Lower lobe of right lung (tissue), 2 donors: ENCODE results near the gene FAM83B. TPM values are rescaled to one million over a fixed set of nuclear protein-coding genes. Genes with fewer than 3 reads are reported as not detected.

ENCODE experiments used
- ATAC-seq, 2 donors: fragments of 200-7000 bp; cut with Tn5 transposase; one replicate each; pipeline ENCODE4 v1.9.1; 2020 to 2022; ENCODE audit warnings: mild to moderate bottlenecking in 2 of 2, moderate library complexity in 2 of 2
- DNase-seq: peaks from one replicate; pipeline ENCODE4 v3.0.0-alpha.2; 2020
- H3K27ac ChIP-seq: fragments of 200-600 bp; one replicate; pipeline ENCODE4 v1.8.0; 2022
- H3K27me3 ChIP-seq: fragments of 200-600 bp; one replicate; pipeline ENCODE4 v1.8.0; 2022; ENCODE audit warnings: low read depth
- H3K36me3 ChIP-seq: fragments of 200-600 bp; one replicate; pipeline ENCODE4 v1.8.0; 2022; ENCODE audit warnings: mild to moderate bottlenecking
- H3K4me1 ChIP-seq: fragments of 200-600 bp; one replicate; pipeline ENCODE4 v1.8.0; 2022
- H3K4me3 ChIP-seq: fragments of 200-600 bp; one replicate; pipeline ENCODE4 v1.8.0; 2022; ENCODE audit warnings: mild to moderate bottlenecking
- H3K9me3 ChIP-seq: fragments of 200-600 bp; one replicate; pipeline ENCODE4 v1.8.0; 2022
- CTCF ChIP-seq: fragments of 200-600 bp; IDR thresholded peaks from one replicate; pipeline ENCODE4 v1.8.0; 2022; ENCODE audit warnings: antibody characterized with exemption, mild to moderate bottlenecking
- intact Hi-C: fragments of 100-400 bp; cut with DNase I; formaldehyde crosslinking; loops from one replicate; pipeline ENCODE4 v1.11.0; 2022
- total RNA-seq: library from RNA; stranded (reverse); fragmentation: NEBNext Ultra II Directional; extraction: Animal tissue kit (Norgen Biotek cat#: 25700); gene quantifications from one replicate; pipeline ENCODE4 v1.2.1, GENCODE V29; 2021
- donor health status: DM: no; HTN: yes; CAD: no; lungs with severe emphysema.

The FAM83B gene
- total RNA-seq, 1 donor from 2014 or later = 0.12 TPM

GRCh38 chr6:54847799-54848597 lies 1.4 kb downstream of the FAM83B start:
- no peak for DNase-seq
- Histone ChIP-seq H3K36me3 (no peaks in the 10 kb centered on the region), H3K4me3 (no peak overlapping the region), H3K27me3 (peaks cover 17% of the 10 kb centered on the region), H3K9me3 (no peaks in the 10 kb centered on the region), H3K4me1 (no peaks in the 10 kb centered on the region), H3K27ac (no peak overlapping the region)
- intact Hi-C loops = no loop called here
- TF ChIP-seq CTCF = no peak
- ATAC-seq = no peak

GRCh38 chr6:54850114-54850513 lies 3.5 kb downstream of the FAM83B start:
- Histone ChIP-seq H3K27me3 (peaks cover 17% of the 10 kb centered on the region), H3K27ac (no peak overlapping the region), H3K4me1 (no peaks in the 10 kb centered on the region), H3K4me3 (no peak overlapping the region), H3K36me3 (no peaks in the 10 kb centered on the region), H3K9me3 (no peaks in the 10 kb centered on the region)
- intact Hi-C loops = no loop called here
- no peak for DNase-seq
- no peak for ATAC-seq
- no peak for TF ChIP-seq CTCF

GRCh38 chr6:54856129-54856528 lies 9.6 kb downstream of the FAM83B start:
- Histone ChIP-seq H3K36me3 (no peaks in the 10 kb centered on the region), H3K27me3 (no peaks in the 10 kb centered on the region), H3K9me3 (no peaks in the 10 kb centered on the region), H3K4me1 (no peaks in the 10 kb centered on the region), H3K4me3 (no peak overlapping the region), H3K27ac (no peak overlapping the region)
- no peak for TF ChIP-seq CTCF
- no peak for ATAC-seq
- no peak for DNase-seq
- intact Hi-C loops = no loop called here

- no peak for TF ChIP-seq CTCF
- Histone ChIP-seq H3K27ac (no peak overlapping the region), H3K4me3 (no peak overlapping the region), H3K36me3 (no peaks in the 10 kb centered on the region), H3K27me3 (no peaks in the 10 kb centered on the region), H3K4me1 (no peaks in the 10 kb centered on the region), H3K9me3 (no peaks in the 10 kb centered on the region)
- no peak for DNase-seq
- intact Hi-C loops = no loop called here
- no peak for ATAC-seq
These were observed 13.6 kb downstream of the FAM83B start for GRCh38 chr6:54860132-54860531.

GRCh38 chr6:54860739-54861138 lies 14.2 kb downstream of the FAM83B start:
- no peak for ATAC-seq
- DNase-seq = no peak
- no peaks in the 10 kb centered on the region for H3K4me1 ChIP-seq
- H3K4me3 ChIP-seq = no peak overlapping the region
- no peaks in the 10 kb centered on the region for H3K27me3 ChIP-seq
- no peak overlapping the region for H3K27ac ChIP-seq
- H3K36me3 ChIP-seq = no peaks in the 10 kb centered on the region
- no peak for TF ChIP-seq CTCF
- H3K9me3 ChIP-seq = no peaks in the 10 kb centered on the region
- intact Hi-C loops = no loop called here
